Gastrocnemius medialis (tissue), 4 donors: Measurements from ENCODE around the gene SRPK2.

Experiments used
- POLR2A ChIP-seq, 2 donors: fragments of 450-650 bp; IDR thresholded peaks; one replicate each; pipeline ENCODE4 v1.6.1; 2017; ENCODE audit warnings: antibody characterized with exemption in 2 of 2, mild to moderate bottlenecking in 2 of 2, moderate library complexity in 2 of 2
- TF ChIP-seq, protein P1 (sequence below), 5 experiments: fragments of 450-650 bp in 3 of 5; fragments of 200-600 bp in 2 of 5; sonication (generic) in 2 of 5; IDR thresholded peaks in 4 of 5; conservative IDR thresholded peaks in 1 of 5; 1 replicate in 4 of 5; 2 replicates in 1 of 5; pipeline ENCODE4 v1.5.1; 2016 to 2019; ENCODE audit warnings: antibody characterized with exemption in 5 of 5, mild to moderate bottlenecking in 3 of 5, moderate library complexity in 3 of 5

DNA sequence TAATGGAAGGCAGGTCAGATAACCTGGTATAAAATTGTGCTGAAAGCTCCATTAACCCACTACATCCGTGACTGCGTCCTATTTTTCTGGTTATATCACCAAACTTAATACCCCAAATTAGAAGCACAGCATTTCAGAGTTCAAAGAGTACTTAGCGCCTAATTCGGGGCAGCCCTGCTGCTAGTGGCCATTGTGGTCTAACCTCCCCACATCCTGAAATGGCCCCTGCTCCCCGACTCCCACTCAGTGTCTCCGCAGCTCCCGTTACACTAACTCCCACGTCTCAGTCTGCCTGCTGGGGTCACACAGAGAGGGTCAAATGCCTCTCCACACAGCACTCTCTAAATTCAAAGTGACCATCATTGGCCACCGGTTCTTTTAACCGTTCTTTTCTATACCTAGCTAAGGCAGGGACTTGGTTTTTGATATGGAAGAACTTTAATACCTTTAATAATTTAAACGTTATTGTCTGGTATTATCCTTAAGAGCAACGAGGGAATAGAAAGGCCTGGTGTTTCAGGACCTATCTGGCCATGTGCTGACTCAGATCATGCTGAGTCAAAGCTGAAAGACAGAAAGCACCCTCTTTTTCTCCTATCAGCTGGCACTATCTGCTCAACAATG is 257.6 kb downstream of the SRPK2 start:
- TF ChIP-seq, protein P1, sequence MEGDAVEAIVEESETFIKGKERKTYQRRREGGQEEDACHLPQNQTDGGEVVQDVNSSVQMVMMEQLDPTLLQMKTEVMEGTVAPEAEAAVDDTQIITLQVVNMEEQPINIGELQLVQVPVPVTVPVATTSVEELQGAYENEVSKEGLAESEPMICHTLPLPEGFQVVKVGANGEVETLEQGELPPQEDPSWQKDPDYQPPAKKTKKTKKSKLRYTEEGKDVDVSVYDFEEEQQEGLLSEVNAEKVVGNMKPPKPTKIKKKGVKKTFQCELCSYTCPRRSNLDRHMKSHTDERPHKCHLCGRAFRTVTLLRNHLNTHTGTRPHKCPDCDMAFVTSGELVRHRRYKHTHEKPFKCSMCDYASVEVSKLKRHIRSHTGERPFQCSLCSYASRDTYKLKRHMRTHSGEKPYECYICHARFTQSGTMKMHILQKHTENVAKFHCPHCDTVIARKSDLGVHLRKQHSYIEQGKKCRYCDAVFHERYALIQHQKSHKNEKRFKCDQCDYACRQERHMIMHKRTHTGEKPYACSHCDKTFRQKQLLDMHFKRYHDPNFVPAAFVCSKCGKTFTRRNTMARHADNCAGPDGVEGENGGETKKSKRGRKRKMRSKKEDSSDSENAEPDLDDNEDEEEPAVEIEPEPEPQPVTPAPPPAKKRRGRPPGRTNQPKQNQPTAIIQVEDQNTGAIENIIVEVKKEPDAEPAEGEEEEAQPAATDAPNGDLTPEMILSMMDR (IDR thresholded peaks at IDR 0.05 in 4 of 5, conservative IDR thresholded peaks at IDR 0.05 in 1 of 5) = no peak
- no peak for TF ChIP-seq POLR2A (IDR thresholded peaks at IDR 0.05)
